ENCODE results near the gene MMP25.

DNA sequence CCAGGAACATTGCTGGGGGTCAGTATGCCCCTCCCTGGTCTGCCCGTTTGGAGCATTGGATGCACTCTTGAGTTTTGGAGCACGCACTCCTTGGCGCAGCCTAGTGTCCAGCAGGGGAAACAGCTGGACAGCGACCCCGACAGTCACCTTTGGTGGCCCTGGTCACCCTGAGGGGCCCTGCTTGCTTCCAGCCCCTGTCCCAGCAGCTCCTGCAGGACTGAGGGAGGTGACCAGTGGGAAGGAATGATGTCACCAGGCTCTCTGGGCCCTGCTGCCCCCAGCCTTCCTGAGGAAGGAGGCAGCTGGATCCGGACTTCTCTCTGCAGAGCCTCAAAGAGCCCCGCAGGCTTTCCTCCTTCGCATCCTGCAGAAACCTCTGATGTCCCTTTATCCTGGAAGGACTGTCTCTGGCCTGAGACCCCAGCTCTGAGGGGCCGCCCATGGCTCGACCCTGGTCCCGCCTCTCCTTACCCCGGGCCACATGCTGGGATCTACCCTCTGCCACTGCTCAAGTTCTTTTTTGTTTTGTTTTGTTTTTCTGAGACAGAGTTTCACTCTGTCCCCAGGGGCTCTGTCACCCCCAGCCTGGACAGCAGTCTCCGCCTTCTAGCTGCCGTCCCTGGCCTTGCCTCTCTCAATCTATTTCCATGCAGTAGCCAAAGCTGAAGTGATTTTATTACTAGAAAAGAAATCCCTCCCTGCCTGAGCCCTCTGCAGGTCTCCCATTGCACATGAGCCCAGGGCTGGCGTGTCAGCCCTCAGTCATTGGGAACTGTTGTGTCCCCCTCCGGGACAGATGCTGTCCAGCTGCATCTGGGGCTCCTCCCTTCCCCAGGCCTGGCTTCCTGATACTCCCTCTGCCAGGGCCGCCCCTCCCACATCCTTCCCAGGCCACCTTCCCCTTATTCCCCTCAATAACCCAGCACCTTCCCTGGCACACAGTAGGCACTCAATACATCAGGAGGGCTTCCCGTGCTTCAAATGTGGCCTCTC is 41.2 kb downstream of the MMP25 start:
- no peak for TF ChIP-seq YY1 (IDR thresholded peaks at IDR 0.05; ENCODE audit: insufficient read depth, insufficient read length)
- no peak for TF ChIP-seq ZNF274 (IDR thresholded peaks at IDR 0.05; ENCODE audit: low read depth, low read length)
- TF ChIP-seq SUZ12 (IDR thresholded peaks at IDR 0.05; ENCODE audit: extremely low read depth, insufficient read depth, insufficient read length): no peak
